AG04450 (cell line): Measurements from ENCODE around the gene EIF4G3. TPM values are rescaled to one million over a fixed set of nuclear protein-coding genes. Genes with fewer than 3 reads are reported as not detected.
"Not testable (repeated sequence)": the region's sequence is repeated elsewhere in the genome, so short reads cannot be mapped to it uniquely, and the experiment has no call there.

Experiments used
- CTCF ChIA-PET: fragments of 300-600, 350-600 bp; formaldehyde crosslinking; extraction: SDS; loops from one replicate; lab custom pipeline; 2022; ENCODE audit warnings: antibody characterized with exemption, inconsistent platforms; lab: Charles Lee
- POLR2A ChIA-PET: fragments of 350-600 bp; formaldehyde crosslinking; extraction: SDS; loops from one replicate; lab custom pipeline; 2021; ENCODE audit warnings: antibody characterized with exemption, inconsistent platforms; lab: Yijun Ruan, JAX
- DNase-seq: peaks from one replicate; pipeline ENCODE4 v3.0.0-alpha.2; 2011; ENCODE audit warnings: low read depth, low spot score
- H3K27ac ChIP-seq: one replicate; pipeline ENCODE4 v1.5.1; 2012; ENCODE audit warnings: low read depth, low read length, control low read depth
- H3K27me3 ChIP-seq: one replicate; pipeline ENCODE4 v1.6.0; 2012; ENCODE audit warnings: low read length; ENCODE audit not compliant: control insufficient read depth, insufficient read depth
- H3K4me3 ChIP-seq: 2 replicates; pipeline ENCODE4 v1.5.1; 2011; ENCODE audit warnings: mild to moderate bottlenecking, low read depth, low read length, control low read depth
- H3K9me3 ChIP-seq: 2 replicates; pipeline ENCODE4 v1.5.1; 2012; ENCODE audit warnings: low read length; ENCODE audit not compliant: control insufficient read depth, insufficient read depth
- CTCF ChIP-seq: IDR thresholded peaks from 2 replicates; pipeline ENCODE4 v1.5.1; 2011; ENCODE audit warnings: low read depth, low read length, control low read depth, inconsistent platforms
- polyA plus RNA-seq: library from polyadenylated mRNA; depleted of rRNA; stranded (reverse); fragments of >200 nt; gene quantifications from 2 replicates; pipeline ENCODE4 v1.2.3, GENCODE V29; 2011

EIF4G3 gene
- polyA plus RNA-seq, 1 experiment = 74.9 TPM

GRCh38 chr1:21143138-21143537 lies 33.6 kb downstream of the EIF4G3 start:
- ChIA-PET POLR2A (no interaction called here), CTCF (no interaction called here)
- Histone ChIP-seq H3K4me3 (no peak overlapping the region), H3K27ac (no peak overlapping the region), H3K9me3 (no peaks in the 10 kb centered on the region), H3K27me3 (no peaks in the 10 kb centered on the region)
- TF ChIP-seq CTCF = no peak
- DNase-seq = no peak

- TF ChIP-seq CTCF = no peak
- H3K4me3 ChIP-seq = no peak overlapping the region
- H3K9me3 ChIP-seq = no peaks in the 10 kb centered on the region
- ChIA-PET CTCF (interaction anchor here (1.0 kb wide), 1 partner anchor 54 kb away, joined by 3 read pairs; no protein-coding TSS in a partner anchor), POLR2A (no interaction called here)
- H3K27me3 ChIP-seq = no peaks in the 10 kb centered on the region
- no peak overlapping the region for H3K27ac ChIP-seq
- no peak for DNase-seq
Observed at GRCh38 chr1:21141030-21141429, 35.7 kb downstream of the EIF4G3 start.

- ChIA-PET CTCF (no interaction called here), POLR2A (interaction anchor here (0.7 kb wide), 1 partner anchor 13 kb away, joined by 3 read pairs; no protein-coding TSS in a partner anchor)
- H3K9me3 ChIP-seq = no peaks in the 10 kb centered on the region
- TF ChIP-seq CTCF = no peak
- no peak overlapping the region for H3K4me3 ChIP-seq
- no peak for DNase-seq
- H3K27me3 ChIP-seq = no peaks in the 10 kb centered on the region
- no peak overlapping the region for H3K27ac ChIP-seq
Observed at GRCh38 chr1:21139601-21140000, 37.1 kb downstream of the EIF4G3 start.

GRCh38 chr1:21136344-21136743 lies 40.4 kb downstream of the EIF4G3 start:
- H3K4me3 ChIP-seq, DNase-seq, H3K9me3 ChIP-seq, H3K27ac ChIP-seq, H3K27me3 ChIP-seq, POLR2A ChIA-PET: not testable (repeated sequence)
- CTCF ChIA-PET = interaction anchor here (0.6 kb wide), 1 partner anchor 23 kb away, joined by 3 read pairs; no protein-coding TSS in a partner anchor

GRCh38 chr1:21131200-21131599 lies 45.5 kb downstream of the EIF4G3 start:
- no peak for DNase-seq
- no peaks in the 10 kb centered on the region for H3K27me3 ChIP-seq
- H3K9me3 ChIP-seq = peaks cover 4% of the 10 kb centered on the region; the same call in 1 of the 2 replicates
- POLR2A ChIA-PET = no interaction called here
- no peak for TF ChIP-seq CTCF
- H3K27ac ChIP-seq = no peak overlapping the region
- H3K4me3 ChIP-seq = no peak overlapping the region
- CTCF ChIA-PET = no interaction called here
